ENCODE data around the gene RGS17.

DNA sequence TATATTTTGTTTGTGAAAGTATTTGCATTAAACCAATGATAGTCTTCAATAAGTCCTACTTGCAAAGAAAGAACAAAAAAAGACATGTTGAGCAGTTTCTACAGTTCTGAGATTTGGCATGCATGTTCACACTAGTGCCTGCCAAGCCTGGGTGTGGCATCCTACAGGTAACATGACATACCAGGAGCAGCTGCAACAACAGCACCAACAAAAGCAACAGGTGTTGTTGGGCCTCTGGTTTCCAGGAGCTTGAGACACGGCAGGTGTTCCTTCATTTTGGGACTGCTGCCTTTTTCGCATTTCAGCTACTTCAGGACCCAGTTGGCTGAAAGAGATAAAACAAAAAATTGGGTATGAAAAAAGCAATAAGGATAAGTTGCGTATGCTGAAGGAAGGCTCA is 87.4 kb downstream of the RGS17 start:
- TF ChIP-seq, protein P1, sequence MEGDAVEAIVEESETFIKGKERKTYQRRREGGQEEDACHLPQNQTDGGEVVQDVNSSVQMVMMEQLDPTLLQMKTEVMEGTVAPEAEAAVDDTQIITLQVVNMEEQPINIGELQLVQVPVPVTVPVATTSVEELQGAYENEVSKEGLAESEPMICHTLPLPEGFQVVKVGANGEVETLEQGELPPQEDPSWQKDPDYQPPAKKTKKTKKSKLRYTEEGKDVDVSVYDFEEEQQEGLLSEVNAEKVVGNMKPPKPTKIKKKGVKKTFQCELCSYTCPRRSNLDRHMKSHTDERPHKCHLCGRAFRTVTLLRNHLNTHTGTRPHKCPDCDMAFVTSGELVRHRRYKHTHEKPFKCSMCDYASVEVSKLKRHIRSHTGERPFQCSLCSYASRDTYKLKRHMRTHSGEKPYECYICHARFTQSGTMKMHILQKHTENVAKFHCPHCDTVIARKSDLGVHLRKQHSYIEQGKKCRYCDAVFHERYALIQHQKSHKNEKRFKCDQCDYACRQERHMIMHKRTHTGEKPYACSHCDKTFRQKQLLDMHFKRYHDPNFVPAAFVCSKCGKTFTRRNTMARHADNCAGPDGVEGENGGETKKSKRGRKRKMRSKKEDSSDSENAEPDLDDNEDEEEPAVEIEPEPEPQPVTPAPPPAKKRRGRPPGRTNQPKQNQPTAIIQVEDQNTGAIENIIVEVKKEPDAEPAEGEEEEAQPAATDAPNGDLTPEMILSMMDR (IDR thresholded peaks at IDR 0.05), result no peak
- no peak for TF ChIP-seq POLR2A (IDR thresholded peaks at IDR 0.05)

All from breast epithelium (tissue), 3 donors.